Neural progenitor cell (in vitro differentiated cells): ENCODE measurements around the gene TNXB.

Source experiments
- CTCF ChIP-seq: fragments of 200-600 bp; sonication (generic); IDR thresholded peaks from 2 replicates; pipeline ENCODE4 v1.5.1; 2017; ENCODE audit warnings: antibody characterized with exemption, mild to moderate bottlenecking
- EZH2phosphoT487 ChIP-seq: fragments of 200-600 bp; sonication (generic); IDR thresholded peaks from 2 replicates; pipeline ENCODE4 v1.6.1; 2017; ENCODE audit warnings: antibody characterized with exemption

GRCh38 chr6:32110632-32111031 lies 1.5 kb upstream of the TNXB start:
- TF ChIP-seq CTCF (no peak), EZH2phosphoT487 (no peak)
